Keratinocyte (primary cell): Measurements from ENCODE around the gene DTNB. TPM values are rescaled to one million over a fixed set of nuclear protein-coding genes. Genes with fewer than 3 reads are reported as not detected.

Source experiments
- DNase-seq: peaks from one replicate; pipeline ENCODE4 v3.0.0-alpha.2; 2011; ENCODE audit warnings: low read depth, missing footprints, low spot score
- FAIRE-seq: peaks from 2 replicates; lab custom pipeline; 2011; peaks lifted over from hg19 to GRCh38; lab: Jason Lieb, UNC
- H2AFZ ChIP-seq: 2 replicates; pipeline ENCODE4 v1.6.0; 2012; ENCODE audit warnings: low read length, control low read depth, inconsistent platforms; ENCODE audit not compliant: control insufficient read depth
- H3K27ac ChIP-seq: 2 replicates; pipeline ENCODE4 v1.5.1; 2011; ENCODE audit warnings: low read length; ENCODE audit not compliant: control insufficient read depth, insufficient read depth
- H3K27me3 ChIP-seq: 3 replicates; pipeline ENCODE4 v1.6.0; 2011; ENCODE audit warnings: low read length; ENCODE audit not compliant: control insufficient read depth, insufficient read depth; ENCODE audit errors: extremely low read depth
- H3K36me3 ChIP-seq, 2 experiments: 2 replicates in 1 of 2; 3 replicates in 1 of 2; pipeline ENCODE4 v1.5.1; 2011; ENCODE audit warnings: low read length in 2 of 2, mild to moderate bottlenecking in 1 of 2; ENCODE audit not compliant: control insufficient read depth in 2 of 2, insufficient read depth in 2 of 2; ENCODE audit errors: extremely low read depth in 1 of 2
- H3K4me1 ChIP-seq: 3 replicates; pipeline ENCODE4 v1.5.1; 2011; ENCODE audit warnings: low read length; ENCODE audit not compliant: control insufficient read depth, insufficient read depth; ENCODE audit errors: extremely low read depth
- H3K4me2 ChIP-seq: 3 replicates; pipeline ENCODE4 v1.6.0; 2011; ENCODE audit warnings: low read depth, low read length; ENCODE audit not compliant: control insufficient read depth, insufficient read depth; ENCODE audit errors: extremely low read depth
- H3K4me3 ChIP-seq, 3 experiments: fragments of 200-600 bp in 1 of 3; sonication (generic) in 1 of 3; 2 replicates in 2 of 3; 3 replicates in 1 of 3; pipeline ENCODE4 v1.5.1; 2011 to 2016; ENCODE audit warnings: low read length in 3 of 3, mild to moderate bottlenecking in 3 of 3, control low read depth in 2 of 3, inconsistent platforms in 1 of 3, low read depth in 1 of 3, mixed read lengths in 1 of 3, mixed run types in 1 of 3, moderate library complexity in 1 of 3; ENCODE audit not compliant: control insufficient read depth in 2 of 3, insufficient read depth in 2 of 3; ENCODE audit errors: extremely low read depth in 1 of 3
- H3K79me2 ChIP-seq: 2 replicates; pipeline ENCODE4 v1.6.0; 2012; ENCODE audit warnings: low read length; ENCODE audit not compliant: control insufficient read depth, insufficient read depth
- H3K9ac ChIP-seq: 3 replicates; pipeline ENCODE4 v1.6.0; 2011; ENCODE audit warnings: low read length; ENCODE audit not compliant: control insufficient read depth, insufficient read depth; ENCODE audit errors: extremely low read depth
- H3K9me1 ChIP-seq: 3 replicates; pipeline ENCODE4 v1.6.0; 2011; ENCODE audit warnings: low read length; ENCODE audit not compliant: control insufficient read depth, insufficient read depth; ENCODE audit errors: extremely low read depth
- H3K9me3 ChIP-seq: 2 replicates; pipeline ENCODE4 v1.5.1; 2012; ENCODE audit warnings: low read depth, low read length; ENCODE audit not compliant: control insufficient read depth
- H4K20me1 ChIP-seq: 3 replicates; pipeline ENCODE4 v1.6.0; 2011; ENCODE audit warnings: low read length; ENCODE audit not compliant: control insufficient read depth, insufficient read depth; ENCODE audit errors: extremely low read depth
- CTCF ChIP-seq, 3 experiments: IDR thresholded peaks in 1 of 3; conservative IDR thresholded peaks in 1 of 3; optimal IDR thresholded peaks in 1 of 3; 2 replicates in 2 of 3; 3 replicates in 1 of 3; pipeline versions ENCODE3 to v1.5.1; 2011; ENCODE audit warnings: low read length in 3 of 3, mild to moderate bottlenecking in 3 of 3, moderate library complexity in 2 of 3, control low read depth in 1 of 3, inconsistent platforms in 1 of 3; ENCODE audit not compliant: insufficient read depth in 2 of 3; ENCODE audit errors: extremely low read depth in 1 of 3
- EZH2 ChIP-seq: IDR thresholded peaks from one replicate; pipeline ENCODE4 v1.6.1; 2012; ENCODE audit warnings: inconsistent platforms, mild to moderate bottlenecking, low read length, moderate library complexity
- dilution Hi-C: fragments of 300-500 bp; cut with MboI; formaldehyde crosslinking; loops from one replicate; pipeline ENCODE4 v1.7.0; 2020; ENCODE audit warnings: low sequenced_read_pairs; ENCODE audit not compliant: extremely low pct_ligation_motif_present
- polyA plus RNA-seq, 5 experiments: library from polyadenylated mRNA; depleted of rRNA in 3 of 5; stranded (reverse) in 3 of 5; stranded (forward) in 1 of 5; unstranded in 1 of 5; fragments of >200 nt; gene quantifications; 1 replicate in 1 of 5; 2 replicates in 3 of 5; 3 replicates in 1 of 5; pipeline versions ENCODE4 v1.2.1 to v1.2.3, GENCODE V29; 2011 to 2012; ENCODE audit warnings: missing spikeins in 2 of 5, low read depth in 1 of 5, low replicate concordance in 1 of 5

The DTNB gene
- polyA plus RNA-seq, 1 donor (not counting 4 experiments of a cell fraction or from before 2014, with no cell fraction given) = 31.5 TPM

- Histone ChIP-seq H3K36me3 (no peaks in the 10 kb centered on the region), H3K27ac (no peak overlapping the region), H3K4me2 (no peak overlapping the region), H3K4me3 (no peak overlapping the region), H4K20me1 (no peaks in the 10 kb centered on the region), H3K4me1 (peaks cover 25% of the 10 kb centered on the region), H3K9me1 (no peaks in the 10 kb centered on the region), H3K9me3 (no peaks in the 10 kb centered on the region), H3K27me3 (no peaks in the 10 kb centered on the region), H2AFZ (no peak overlapping the region), H3K9ac (no peak overlapping the region), H3K79me2 (no peaks in the 10 kb centered on the region)
- FAIRE-seq (no peak), DNase-seq (no peak)
- TF ChIP-seq CTCF (optimal IDR thresholded peaks at IDR 0.05 in 1 of 3, IDR thresholded peaks at IDR 0.05 in 1 of 3, conservative IDR thresholded peaks at IDR 0.05 in 1 of 3; ENCODE audit: extremely low read depth in 1 of 3, insufficient read depth in 2 of 3, low read length in 3 of 3) (no peak), EZH2 (no peak)
- dilution Hi-C loops = no loop called here
Observed at GRCh38 chr2:25369439-25369838, 303.9 kb downstream of the DTNB start.

- no peaks in the 10 kb centered on the region for H3K79me2 ChIP-seq
- H3K27ac ChIP-seq = no peak overlapping the region
- TF ChIP-seq EZH2 (no peak), CTCF (optimal IDR thresholded peaks at IDR 0.05 in 1 of 3, IDR thresholded peaks at IDR 0.05 in 1 of 3, conservative IDR thresholded peaks at IDR 0.05 in 1 of 3; ENCODE audit: extremely low read depth in 1 of 3, insufficient read depth in 2 of 3, low read length in 3 of 3) (no peak)
- peaks cover 29% of the 10 kb centered on the region for H3K4me1 ChIP-seq
- no peak overlapping the region for H3K9ac ChIP-seq
- no peaks in the 10 kb centered on the region for H4K20me1 ChIP-seq
- no peak for DNase-seq
- H3K4me2 ChIP-seq = no peak overlapping the region
- H3K27me3 ChIP-seq = no peaks in the 10 kb centered on the region
- no peaks in the 10 kb centered on the region for H3K9me1 ChIP-seq
- dilution Hi-C loops = no loop called here
- H3K4me3 ChIP-seq = no peak overlapping the region
- no peaks in the 10 kb centered on the region for H3K36me3 ChIP-seq
- FAIRE-seq = no peak
- H2AFZ ChIP-seq = no peak overlapping the region
- no peaks in the 10 kb centered on the region for H3K9me3 ChIP-seq
Observed at GRCh38 chr2:25368660-25369059, 304.7 kb downstream of the DTNB start.
